GM12891 (cell line): ENCODE data around the gene TAS1R3. TPM values are rescaled to one million over a fixed set of nuclear protein-coding genes. Genes with fewer than 3 reads are reported as not detected.

Source experiments
- DNase-seq: peaks from one replicate; pipeline ENCODE4 v3.0.0; 2011; ENCODE audit warnings: low spot score; ENCODE audit not compliant: insufficient read length
- FAIRE-seq: peaks from 2 replicates; lab custom pipeline; 2011; peaks lifted over from hg19 to GRCh38; lab: Jason Lieb, UNC
- PAX5 ChIP-seq: IDR thresholded peaks from 2 replicates; pipeline ENCODE4 v1.6.1; 2011; ENCODE audit warnings: low read length, moderate library complexity, mild to moderate bottlenecking; ENCODE audit not compliant: insufficient read depth, severe bottlenecking
- POLR2A ChIP-seq: IDR thresholded peaks from 2 replicates; pipeline ENCODE4 v1.6.1; 2011; ENCODE audit warnings: low read depth, low read length, control low read depth
- POLR2AphosphoS5 ChIP-seq: IDR thresholded peaks from 2 replicates; pipeline ENCODE4 v1.6.1; 2011; ENCODE audit warnings: low read depth, low read length, control low read depth
- POU2F2 ChIP-seq: IDR thresholded peaks from 2 replicates; pipeline ENCODE4 v1.6.1; 2011; ENCODE audit warnings: low read depth, mild to moderate bottlenecking, control low read depth, low read length, moderate library complexity
- SPI1 ChIP-seq: IDR thresholded peaks from 2 replicates; pipeline ENCODE4 v1.6.1; 2011; ENCODE audit warnings: low read depth, low read length, control low read depth
- TAF1 ChIP-seq: IDR thresholded peaks from 2 replicates; pipeline ENCODE4 v1.6.1; 2011; ENCODE audit warnings: low read depth, low read length, control low read depth
- polyA plus RNA-seq: library from polyadenylated mRNA; unstranded; fragments of >200 nt; gene quantifications from one replicate; pipeline ENCODE4 v1.2.1, GENCODE V29; 2012; ENCODE audit warnings: low read depth, missing spikeins, inconsistent platforms; ENCODE audit not compliant: missing spikeins

Gene TAS1R3
- polyA plus RNA-seq = 0.50 TPM

DNA sequence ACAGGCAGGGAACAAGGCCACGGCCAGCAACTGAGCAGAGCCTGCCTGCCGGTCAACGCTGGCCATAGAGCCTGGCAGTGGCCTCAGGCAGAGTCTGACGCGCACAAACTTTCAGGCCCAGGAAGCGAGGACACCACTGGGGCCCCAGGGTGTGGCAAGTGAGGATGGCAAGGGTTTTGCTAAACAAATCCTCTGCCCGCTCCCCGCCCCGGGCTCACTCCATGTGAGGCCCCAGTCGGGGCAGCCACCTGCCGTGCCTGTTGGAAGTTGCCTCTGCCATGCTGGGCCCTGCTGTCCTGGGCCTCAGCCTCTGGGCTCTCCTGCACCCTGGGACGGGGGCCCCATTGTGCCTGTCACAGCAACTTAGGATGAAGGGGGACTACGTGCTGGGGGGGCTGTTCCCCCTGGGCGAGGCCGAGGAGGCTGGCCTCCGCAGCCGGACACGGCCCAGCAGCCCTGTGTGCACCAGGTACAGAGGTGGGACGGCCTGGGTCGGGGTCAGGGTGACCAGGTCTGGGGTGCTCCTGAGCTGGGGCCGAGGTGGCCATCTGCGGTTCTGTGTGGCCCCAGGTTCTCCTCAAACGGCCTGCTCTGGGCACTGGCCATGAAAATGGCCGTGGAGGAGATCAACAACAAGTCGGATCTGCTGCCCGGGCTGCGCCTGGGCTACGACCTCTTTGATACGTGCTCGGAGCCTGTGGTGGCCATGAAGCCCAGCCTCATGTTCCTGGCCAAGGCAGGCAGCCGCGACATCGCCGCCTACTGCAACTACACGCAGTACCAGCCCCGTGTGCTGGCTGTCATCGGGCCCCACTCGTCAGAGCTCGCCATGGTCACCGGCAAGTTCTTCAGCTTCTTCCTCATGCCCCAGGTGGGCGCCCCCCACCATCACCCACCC, at the start of gene TAS1R3:
Gene TAS1R3, plus strand, starts transcription at position 213 of the 898 bp plus-strand sequence. Its CDS starts 66 bp downstream, at position 279.
- TF ChIP-seq TAF1 = no peak
- 0 out of 2 replicates have a peak, but pooled peaks have one; percentile 19 for TF ChIP-seq POLR2A
- no peak for DNase-seq
- no peak for FAIRE-seq

DNA sequence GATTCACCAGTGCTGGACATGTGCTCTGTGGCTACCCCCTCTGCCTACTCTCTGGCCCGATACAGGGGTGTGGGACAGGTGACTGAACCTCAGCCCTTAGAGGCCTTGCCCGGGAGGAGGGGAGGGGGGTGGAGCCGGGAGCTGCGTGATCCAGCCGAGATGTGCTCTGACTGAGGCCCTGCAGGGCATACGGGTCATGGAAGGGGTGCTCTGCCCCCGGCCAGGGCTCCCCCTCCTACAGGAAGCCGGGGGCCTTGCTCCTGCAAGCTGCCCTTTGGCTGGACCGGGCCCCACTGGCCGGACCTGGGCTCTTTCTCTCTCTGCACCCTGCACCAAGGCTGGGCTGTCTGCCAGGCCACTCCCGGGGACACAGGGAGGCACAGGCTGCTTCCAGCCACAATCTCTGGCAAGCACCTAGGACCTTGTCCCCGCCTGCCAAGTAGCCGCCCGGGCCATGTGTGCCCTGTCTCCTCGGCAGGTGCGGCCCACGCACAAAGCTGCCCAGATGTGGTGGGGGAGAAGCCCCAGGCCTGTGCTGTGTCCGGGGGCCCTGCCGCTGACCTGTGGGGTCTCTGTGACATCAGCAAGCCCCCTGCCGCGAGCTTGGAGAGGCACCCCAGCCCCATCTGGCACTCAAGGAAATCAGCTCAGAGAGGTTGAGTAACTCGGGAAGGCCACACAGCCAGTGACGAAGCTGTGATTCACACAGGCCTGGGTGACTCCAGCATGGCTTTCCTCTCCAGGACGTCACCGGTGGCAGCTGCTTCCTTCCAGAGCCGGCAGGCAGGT, 49.4 kb upstream of the TAS1R3 start:
- no peak for TF ChIP-seq PAX5
- TF ChIP-seq TAF1 = no peak
- no peak for TF ChIP-seq POLR2A
- TF ChIP-seq POLR2AphosphoS5 = no peak
- TF ChIP-seq POU2F2 = no peak
- no peak for TF ChIP-seq SPI1
- DNase-seq (no peak), FAIRE-seq (no peak)

DNA sequence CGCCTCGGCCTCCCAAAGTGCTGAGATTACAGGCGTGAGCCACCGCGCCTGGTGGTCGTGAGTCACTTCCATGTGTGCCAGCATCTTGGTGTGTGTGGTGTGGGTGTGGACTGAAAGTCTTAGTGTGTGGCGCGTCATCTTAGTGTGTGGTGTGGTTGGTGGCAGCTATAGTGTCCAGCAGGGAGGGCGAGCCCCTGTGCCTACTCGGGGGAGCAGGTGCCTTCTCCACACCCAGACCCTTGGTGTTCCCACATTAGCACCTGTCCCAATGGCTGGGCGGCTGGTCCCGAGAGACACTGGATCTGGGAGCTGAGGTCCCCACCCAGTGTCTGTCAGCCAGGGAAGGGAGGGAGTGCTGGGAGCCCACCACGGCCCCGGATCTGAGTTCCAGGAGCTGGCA, 48.1 kb upstream of the TAS1R3 start:
- TF ChIP-seq PAX5 = no peak
- DNase-seq (no peak), FAIRE-seq (no peak)

DNA sequence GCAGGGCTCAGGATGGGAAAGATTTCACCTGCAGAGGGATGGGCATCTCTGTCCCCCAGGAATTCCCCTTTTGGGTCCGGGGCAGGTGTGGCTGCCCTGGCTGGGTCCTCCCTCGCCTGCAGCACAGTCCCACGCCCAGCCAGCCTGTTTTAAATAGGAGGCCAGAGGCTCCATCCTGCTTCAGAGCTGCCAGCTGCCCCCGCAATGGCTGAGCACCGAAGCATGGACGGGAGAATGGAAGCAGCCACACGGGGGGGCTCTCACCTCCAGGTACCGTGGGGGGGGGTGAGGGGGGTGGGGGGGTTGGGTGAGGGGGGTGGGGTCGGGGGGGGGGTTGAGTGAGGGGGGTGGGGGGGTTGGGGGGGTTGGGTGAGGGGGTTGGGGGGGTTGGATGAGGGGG, 47.3 kb upstream of the TAS1R3 start:
- TF ChIP-seq POLR2AphosphoS5 = no peak
- TF ChIP-seq PAX5 = peak; percentile 26
- no peak for TF ChIP-seq POU2F2
- TF ChIP-seq SPI1 = no peak
- no peak for TF ChIP-seq TAF1
- no peak for TF ChIP-seq POLR2A
- FAIRE-seq (no peak), DNase-seq (no peak)

DNA sequence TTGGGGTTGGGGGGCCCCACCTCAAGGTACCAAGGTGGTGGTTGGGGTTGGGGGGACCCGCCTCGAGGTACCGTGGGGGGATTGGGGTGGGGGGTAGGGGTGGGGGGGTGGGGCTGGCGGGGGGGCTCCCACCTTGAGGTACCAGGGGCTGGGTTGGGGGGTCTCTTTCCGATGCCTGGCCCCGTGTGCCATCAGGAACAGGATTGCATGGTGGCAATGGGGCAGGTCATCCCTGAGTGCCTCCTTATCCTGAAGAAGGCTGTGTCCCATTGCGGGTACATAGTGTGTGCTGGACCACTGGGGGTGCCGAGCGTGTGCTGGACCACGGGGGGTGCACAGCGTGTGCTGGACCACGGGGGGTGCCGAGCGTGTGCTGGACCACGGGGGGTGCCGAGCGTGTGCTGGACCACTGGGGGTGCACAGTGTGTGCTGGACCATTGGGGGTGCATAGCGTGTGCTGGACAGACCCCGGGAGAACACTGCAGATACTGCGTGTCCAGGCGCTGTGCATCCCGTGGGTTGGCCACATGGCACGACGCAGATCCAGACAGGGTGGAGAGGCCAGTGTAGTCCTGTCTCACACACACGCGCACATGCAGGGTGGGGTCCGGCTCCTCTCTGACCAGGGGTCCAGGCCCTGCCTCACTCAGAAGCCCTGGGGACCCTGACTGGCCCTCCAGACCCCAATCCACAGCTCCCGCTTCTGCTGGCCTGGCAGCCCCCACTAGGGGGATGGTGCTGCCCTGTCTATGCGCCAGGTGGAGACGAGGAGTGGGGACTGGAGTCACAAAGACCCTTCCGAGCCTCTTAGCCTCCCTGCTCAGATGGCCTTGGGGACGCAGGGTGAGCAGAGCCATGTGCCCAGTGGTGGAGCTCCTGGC, 46.6 kb upstream of the TAS1R3 start:
- DNase-seq = no peak
- no peak for TF ChIP-seq TAF1
- TF ChIP-seq SPI1 = no peak
- no peak for TF ChIP-seq POLR2A
- TF ChIP-seq POU2F2 = no peak
- no peak for TF ChIP-seq POLR2AphosphoS5
- FAIRE-seq = no peak

DNA sequence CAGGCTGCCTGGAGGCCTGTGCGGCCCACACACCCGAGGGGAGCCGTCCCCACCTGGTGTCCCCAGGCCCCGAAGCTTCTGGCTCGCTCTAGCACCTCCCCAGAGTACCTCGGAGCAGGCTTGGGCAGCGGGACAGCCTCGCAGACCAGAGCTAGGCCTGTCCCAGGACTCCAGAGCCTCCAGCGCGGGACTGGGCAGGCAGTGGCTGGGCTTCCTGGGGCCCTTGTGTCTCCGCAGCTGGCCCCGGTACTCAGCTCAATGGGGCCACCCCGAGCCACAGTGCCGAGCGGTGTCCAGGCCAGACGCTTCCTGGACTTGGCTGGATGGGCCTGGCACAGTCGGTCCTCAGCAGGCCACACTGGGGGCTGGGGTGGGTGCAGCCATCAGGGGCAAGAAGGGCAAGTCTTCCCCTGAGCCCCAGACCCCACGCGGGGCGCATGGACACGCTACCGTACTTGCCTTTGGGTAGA, 45.9 kb upstream of the TAS1R3 start:
- no peak for FAIRE-seq
- no peak for TF ChIP-seq POLR2A
- TF ChIP-seq POLR2AphosphoS5 = no peak
- DNase-seq = no peak

DNA sequence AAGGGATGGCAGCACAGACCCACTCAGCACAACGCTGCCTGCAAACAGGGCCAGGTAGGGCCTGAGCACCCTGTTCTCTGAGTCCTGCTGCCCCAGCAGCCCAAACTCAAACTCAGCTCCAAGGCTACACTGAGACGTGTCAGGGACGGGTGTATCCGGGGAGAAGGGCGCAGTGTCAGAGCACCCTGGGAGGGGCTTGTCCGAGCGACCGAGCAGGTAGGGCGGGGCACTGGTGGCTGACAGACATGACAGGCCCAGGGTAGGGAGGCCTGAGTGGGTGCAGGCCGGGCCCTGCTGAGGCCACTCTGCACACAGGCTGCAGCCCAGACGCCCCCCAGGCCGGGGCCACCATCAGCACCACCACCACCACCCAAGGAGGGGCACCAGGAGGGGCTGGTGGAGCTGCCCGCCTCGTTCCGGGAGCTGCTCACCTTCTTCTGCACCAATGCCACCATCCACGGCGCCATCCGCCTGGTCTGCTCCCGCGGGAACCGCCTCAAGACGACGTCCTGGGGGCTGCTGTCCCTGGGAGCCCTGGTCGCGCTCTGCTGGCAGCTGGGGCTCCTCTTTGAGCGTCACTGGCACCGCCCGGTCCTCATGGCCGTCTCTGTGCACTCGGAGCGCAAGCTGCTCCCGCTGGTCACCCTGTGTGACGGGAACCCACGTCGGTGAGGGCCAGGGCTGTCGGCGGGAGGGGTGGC, 45.3 kb upstream of the TAS1R3 start:
- DNase-seq = no peak
- FAIRE-seq = no peak
- TF ChIP-seq POU2F2 = no peak

DNA sequence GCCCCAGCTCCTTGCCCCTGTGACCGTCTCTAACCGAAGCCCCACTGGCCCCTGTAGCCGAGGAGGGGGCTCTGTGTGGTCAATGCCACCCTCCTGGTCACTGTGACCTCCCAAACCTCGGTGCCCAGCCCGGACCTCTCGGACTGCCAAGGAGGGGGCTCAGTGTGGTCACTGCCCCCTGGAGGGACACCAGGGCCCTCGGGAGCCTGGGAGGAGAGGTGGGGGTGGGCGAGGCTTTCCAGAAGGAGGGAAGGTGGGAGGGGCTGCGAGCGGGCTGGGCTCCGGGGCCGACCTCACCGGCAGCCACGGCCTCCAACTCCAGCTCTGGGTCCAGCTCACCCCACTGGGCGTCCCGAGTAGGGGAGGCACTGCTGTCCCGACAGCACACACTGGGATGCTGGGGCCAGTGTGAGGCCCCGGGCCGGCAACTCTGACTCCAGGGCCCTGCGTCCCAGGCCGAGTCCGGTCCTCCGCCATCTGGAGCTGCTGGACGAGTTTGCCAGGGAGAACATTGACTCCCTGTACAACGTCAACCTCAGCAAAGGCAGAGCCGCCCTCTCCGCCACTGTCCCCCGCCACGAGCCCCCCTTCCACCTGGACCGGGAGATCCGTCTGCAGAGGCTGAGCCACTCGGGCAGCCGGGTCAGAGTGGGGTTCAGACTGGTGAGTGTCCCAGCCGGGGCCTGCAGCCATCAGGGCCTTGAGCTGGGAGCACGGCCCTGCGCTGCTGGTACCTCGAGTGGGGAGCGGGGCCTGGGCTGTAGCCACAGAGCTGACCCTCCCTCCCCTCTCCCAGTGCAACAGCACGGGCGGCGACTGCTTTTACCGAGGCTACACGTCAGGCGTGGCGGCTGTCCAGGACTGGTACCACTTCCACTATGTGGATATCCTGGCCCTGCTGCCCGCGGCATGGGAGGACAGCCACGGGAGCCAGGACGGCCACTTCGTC, 44.5 kb upstream of the TAS1R3 start:
- no peak for FAIRE-seq
- TF ChIP-seq POLR2A (no peak), POLR2AphosphoS5 (no peak)
- DNase-seq = no peak
